Globus pallidus (tissue), 1 donor: ENCODE measurements around the gene OR5K3.
"Not testable (repeated sequence)": the region's sequence is repeated elsewhere in the genome, so short reads cannot be mapped to it uniquely, and the experiment has no call there.

ENCODE experiments used
- DNase-seq: peaks from one replicate; pipeline ENCODE4 v3.0.0-alpha.2; 2015; ENCODE audit warnings: low spot score

Gene OR5K3

GRCh38 chr3:98390366-98390765 is at the start of gene OR5K3:
Gene OR5K3, plus strand, starts transcription at chr3:98390666. Its CDS starts 0 bp downstream, at chr3:98390666.
- DNase-seq: no peak

- no peak for DNase-seq
These were observed 48.7 kb upstream of the OR5K3 start for GRCh38 chr3:98341758-98342157.

GRCh38 chr3:98343647-98344507 is 46.6 kb upstream of the OR5K3 start:
- peak; percentile 64 for DNase-seq

GRCh38 chr3:98350082-98350481 is 40.4 kb upstream of the OR5K3 start:
- DNase-seq: no peak

GRCh38 chr3:98353554-98353953 is 36.9 kb upstream of the OR5K3 start, which contains the start of gene OR5K4:
Gene OR5K4, plus strand, starts transcription at chr3:98353854. Its CDS starts 0 bp downstream, at chr3:98353854.
- DNase-seq: no peak

GRCh38 chr3:98359250-98359649 is 31.2 kb upstream of the OR5K3 start:
- DNase-seq: no peak

- no peak for DNase-seq
These were observed 30.3 kb upstream of the OR5K3 start for GRCh38 chr3:98359993-98360675.

GRCh38 chr3:98360681-98361080 is 29.8 kb upstream of the OR5K3 start:
- no peak for DNase-seq

- DNase-seq: no peak
These were observed 29.2 kb upstream of the OR5K3 start for GRCh38 chr3:98361289-98361688.

- DNase-seq: no peak
These were observed 22.8 kb upstream of the OR5K3 start for GRCh38 chr3:98367464-98368246.

- no peak for DNase-seq
These were observed 19.3 kb upstream of the OR5K3 start for GRCh38 chr3:98371186-98371585.

- DNase-seq: no peak
These were observed 18.6 kb upstream of the OR5K3 start for GRCh38 chr3:98371853-98372252.

- no peak for DNase-seq
These were observed 18.0 kb upstream of the OR5K3 start for GRCh38 chr3:98372445-98372844.

- no peak for DNase-seq
These were observed 13.8 kb upstream of the OR5K3 start for GRCh38 chr3:98376631-98377030.

GRCh38 chr3:98388147-98388546 is 2.3 kb upstream of the OR5K3 start:
- no peak for DNase-seq

GRCh38 chr3:98395101-98395500 is 4.6 kb downstream of the OR5K3 start:
- DNase-seq: no peak

GRCh38 chr3:98396482-98396881 is 6.0 kb downstream of the OR5K3 start:
- not testable (repeated sequence) for DNase-seq

GRCh38 chr3:98398513-98398912 is 8.0 kb downstream of the OR5K3 start:
- DNase-seq: no peak

- no peak for DNase-seq
These were observed 12.0 kb downstream of the OR5K3 start for GRCh38 chr3:98402507-98402906.

- DNase-seq: no peak
These were observed 13.5 kb downstream of the OR5K3 start for GRCh38 chr3:98404010-98404409.

- no peak for DNase-seq
These were observed 15.6 kb downstream of the OR5K3 start for GRCh38 chr3:98406034-98406433.

GRCh38 chr3:98432575-98432974 is 42.1 kb downstream of the OR5K3 start:
- no peak for DNase-seq
